Measurements from ENCODE around the gene MPRIP.

DNA sequence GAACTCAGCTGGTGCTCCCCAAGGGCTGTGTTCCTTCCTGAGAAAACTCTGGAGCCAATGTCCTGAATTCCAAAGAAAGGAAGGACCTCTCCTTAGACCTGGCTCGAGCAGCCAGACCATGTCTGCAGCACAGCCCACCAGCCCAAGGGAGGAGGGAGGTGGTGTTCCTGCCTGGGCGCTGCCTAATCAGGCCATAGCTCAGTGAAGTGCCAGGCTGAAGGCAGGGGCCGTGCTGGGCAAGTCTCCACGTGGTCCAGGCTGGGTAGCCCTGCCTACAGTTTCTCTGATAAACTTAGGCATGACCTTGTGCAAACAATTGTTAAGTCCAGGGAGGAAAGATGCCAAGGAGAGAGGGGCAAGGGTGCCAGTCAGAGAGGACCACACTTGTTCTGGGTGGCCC lies 76.8 kb downstream of the MPRIP start:
- no peak for TF ChIP-seq POLR2A (IDR thresholded peaks at IDR 0.05; ENCODE audit: low read depth, low read length)
- no peak for TF ChIP-seq TAF1 (IDR thresholded peaks at IDR 0.05; ENCODE audit: low read depth, low read length)
- no peak for TF ChIP-seq POLR2AphosphoS5 (IDR thresholded peaks at IDR 0.05; ENCODE audit: low read depth, low read length)
- no peak for TF ChIP-seq SPI1 (IDR thresholded peaks at IDR 0.05; ENCODE audit: low read depth, low read length)
- no peak for TF ChIP-seq PAX5 (IDR thresholded peaks at IDR 0.05; ENCODE audit: insufficient read depth, low read length, severe bottlenecking)
- no peak for TF ChIP-seq POU2F2 (IDR thresholded peaks at IDR 0.05; ENCODE audit: low read depth, low read length)
